Suprapubic skin (tissue), 4 donors: ENCODE data around the gene RGS12.

Source experiments
- EP300 ChIP-seq: sonication (generic); formaldehyde crosslinking; IDR thresholded peaks from one replicate; pipeline ENCODE4 v1.6.1; 2017; ENCODE audit warnings: antibody characterized with exemption
- POLR2A ChIP-seq, 2 donors: fragments of 450-650 bp; IDR thresholded peaks; one replicate each; pipeline ENCODE4 v1.6.1; 2017; ENCODE audit warnings: antibody characterized with exemption in 2 of 2, mild to moderate bottlenecking in 2 of 2, moderate library complexity in 2 of 2
- POLR2AphosphoS5 ChIP-seq, 3 donors: sonication (generic); formaldehyde crosslinking; IDR thresholded peaks; one replicate each; pipeline ENCODE4 v1.6.1; 2017; ENCODE audit warnings: antibody characterized with exemption in 3 of 3
- TF ChIP-seq, protein P1 (sequence below), 2 donors: fragments of 200-600 bp in 1 of 2; fragments of 450-650 bp in 1 of 2; sonication (generic) in 1 of 2; IDR thresholded peaks; one replicate each; pipeline ENCODE4 v1.5.1; 2016 to 2019; ENCODE audit warnings: antibody characterized with exemption in 2 of 2, mild to moderate bottlenecking in 1 of 2, moderate library complexity in 1 of 2

DNA sequence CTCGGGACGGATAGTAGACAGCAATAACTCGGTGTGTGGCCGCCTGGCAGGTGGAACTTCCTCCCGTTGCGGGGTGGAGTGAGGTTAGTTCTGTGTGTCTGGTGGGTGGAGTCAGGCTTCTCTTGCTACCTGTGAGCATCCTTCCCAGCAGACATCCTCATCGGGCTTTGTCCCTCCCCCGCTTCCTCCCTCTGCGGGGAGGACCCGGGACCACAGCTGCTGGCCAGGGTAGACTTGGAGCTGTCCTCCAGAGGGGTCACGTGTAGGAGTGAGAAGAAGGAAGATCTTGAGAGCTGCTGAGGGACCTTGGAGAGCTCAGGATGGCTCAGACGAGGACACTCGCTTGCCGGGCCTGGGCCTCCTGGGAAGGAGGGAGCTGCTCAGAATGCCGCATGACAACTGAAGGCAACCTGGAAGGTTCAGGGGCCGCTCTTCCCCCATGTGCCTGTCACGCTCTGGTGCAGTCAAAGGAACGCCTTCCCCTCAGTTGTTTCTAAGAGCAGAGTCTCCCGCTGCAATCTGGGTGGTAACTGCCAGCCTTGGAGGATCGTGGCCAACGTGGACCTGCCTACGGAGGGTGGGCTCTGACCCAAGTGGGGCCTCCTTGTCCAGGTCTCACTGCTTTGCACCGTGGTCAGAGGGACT lies 49.6 kb upstream of the RGS12 start:
- TF ChIP-seq EP300 (no peak), POLR2A (IDR thresholded peaks at IDR 0.05) (no peak), POLR2AphosphoS5 (IDR thresholded peaks at IDR 0.05) (no peak)
- TF ChIP-seq, protein P1, sequence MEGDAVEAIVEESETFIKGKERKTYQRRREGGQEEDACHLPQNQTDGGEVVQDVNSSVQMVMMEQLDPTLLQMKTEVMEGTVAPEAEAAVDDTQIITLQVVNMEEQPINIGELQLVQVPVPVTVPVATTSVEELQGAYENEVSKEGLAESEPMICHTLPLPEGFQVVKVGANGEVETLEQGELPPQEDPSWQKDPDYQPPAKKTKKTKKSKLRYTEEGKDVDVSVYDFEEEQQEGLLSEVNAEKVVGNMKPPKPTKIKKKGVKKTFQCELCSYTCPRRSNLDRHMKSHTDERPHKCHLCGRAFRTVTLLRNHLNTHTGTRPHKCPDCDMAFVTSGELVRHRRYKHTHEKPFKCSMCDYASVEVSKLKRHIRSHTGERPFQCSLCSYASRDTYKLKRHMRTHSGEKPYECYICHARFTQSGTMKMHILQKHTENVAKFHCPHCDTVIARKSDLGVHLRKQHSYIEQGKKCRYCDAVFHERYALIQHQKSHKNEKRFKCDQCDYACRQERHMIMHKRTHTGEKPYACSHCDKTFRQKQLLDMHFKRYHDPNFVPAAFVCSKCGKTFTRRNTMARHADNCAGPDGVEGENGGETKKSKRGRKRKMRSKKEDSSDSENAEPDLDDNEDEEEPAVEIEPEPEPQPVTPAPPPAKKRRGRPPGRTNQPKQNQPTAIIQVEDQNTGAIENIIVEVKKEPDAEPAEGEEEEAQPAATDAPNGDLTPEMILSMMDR (IDR thresholded peaks at IDR 0.05), result no peak
